ENCODE results near the gene MSMP.

- peak in 1 of 2 experiments; percentile 38; a peak in 3 of 4 replicates for TF ChIP-seq CTCF (conservative IDR thresholded peaks at IDR 0.05; ENCODE audit: low read depth in 2 of 2)
- no peak for TF ChIP-seq REST (IDR thresholded peaks at IDR 0.05; ENCODE audit: unreplicated experiment)
- no peak for TF ChIP-seq ETS1 (IDR thresholded peaks at IDR 0.05)
- TF ChIP-seq EZH2 (IDR thresholded peaks at IDR 0.05; ENCODE audit: low read depth, unreplicated experiment) = no peak
- TF ChIP-seq POLR2AphosphoS5 (IDR thresholded peaks at IDR 0.05; ENCODE audit: low read depth) = no peak
Measured at GRCh38 chr9:35759795-35760194, 5.7 kb upstream of the MSMP start.

Data from GM23338 (cell line).